ENCODE results near the gene PHACTR1.

PHACTR1 gene

GRCh38 chr6:13189710-13190109 is 473.1 kb downstream of the PHACTR1 start:
- DNase-seq (ENCODE audit: extremely low read depth, low read depth), result no peak
- TF ChIP-seq CTCF (IDR thresholded peaks at IDR 0.05; ENCODE audit: low read depth, low read length, missing control alignments), result no peak
- H3K4me3 ChIP-seq (replicated peaks; ENCODE audit: low read depth, low read length), result no peak overlapping the region

- TF ChIP-seq CTCF (IDR thresholded peaks at IDR 0.05; ENCODE audit: low read depth, low read length, missing control alignments), result no peak
- peak; percentile 14 for DNase-seq (ENCODE audit: extremely low read depth, low read depth)
- no peak overlapping the region for H3K4me3 ChIP-seq (replicated peaks; ENCODE audit: low read depth, low read length)
Measured at GRCh38 chr6:13190376-13190775, 473.8 kb downstream of the PHACTR1 start.

GRCh38 chr6:13191461-13191860 is 474.9 kb downstream of the PHACTR1 start:
- H3K4me3 ChIP-seq (replicated peaks; ENCODE audit: low read depth, low read length), result no peak overlapping the region
- no peak for DNase-seq (ENCODE audit: extremely low read depth, low read depth)
- TF ChIP-seq CTCF (IDR thresholded peaks at IDR 0.05; ENCODE audit: low read depth, low read length, missing control alignments), result no peak

GRCh38 chr6:13194852-13195251 is 478.3 kb downstream of the PHACTR1 start:
- peak; percentile 65 for TF ChIP-seq CTCF (IDR thresholded peaks at IDR 0.05; ENCODE audit: low read depth, low read length, missing control alignments)
- no peak overlapping the region for H3K4me3 ChIP-seq (replicated peaks; ENCODE audit: low read depth, low read length)
- DNase-seq (ENCODE audit: extremely low read depth, low read depth), result peak; percentile 55

- TF ChIP-seq CTCF (IDR thresholded peaks at IDR 0.05; ENCODE audit: low read depth, low read length, missing control alignments), result no peak
- no peak overlapping the region for H3K4me3 ChIP-seq (replicated peaks; ENCODE audit: low read depth, low read length)
- DNase-seq (ENCODE audit: extremely low read depth, low read depth), result no peak
Measured at GRCh38 chr6:13195803-13196202, 479.2 kb downstream of the PHACTR1 start.

GRCh38 chr6:13198168-13198567 is 481.6 kb downstream of the PHACTR1 start:
- no peak for TF ChIP-seq CTCF (IDR thresholded peaks at IDR 0.05; ENCODE audit: low read depth, low read length, missing control alignments)
- H3K4me3 ChIP-seq (replicated peaks; ENCODE audit: low read depth, low read length), result no peak overlapping the region
- DNase-seq (ENCODE audit: extremely low read depth, low read depth), result no peak

- no peak for TF ChIP-seq CTCF (IDR thresholded peaks at IDR 0.05; ENCODE audit: low read depth, low read length, missing control alignments)
- no peak overlapping the region for H3K4me3 ChIP-seq (replicated peaks; ENCODE audit: low read depth, low read length)
- DNase-seq (ENCODE audit: extremely low read depth, low read depth), result no peak
Measured at GRCh38 chr6:13201336-13201735, 484.8 kb downstream of the PHACTR1 start.
